Type B pancreatic cell (in vitro differentiated cells): ENCODE data around the gene CFAP52. TPM values are rescaled to one million over a fixed set of nuclear protein-coding genes. Genes with fewer than 3 reads are reported as not detected.
"Not testable (repeated sequence)": the region's sequence is repeated elsewhere in the genome, so short reads cannot be mapped to it uniquely, and the experiment has no call there.

Experiments used
- DNase-seq: peaks from one replicate; pipeline ENCODE4 v3.0.0; 2021; ENCODE audit warnings: mixed read lengths; ENCODE audit not compliant: unreplicated experiment; ENCODE audit errors: extremely low spot score
- H3K27ac Mint-ChIP-seq: 2 replicates; pipeline ENCODE4 v1.8.0; 2021; ENCODE audit warnings: mild to moderate bottlenecking, mixed read lengths
- H3K27me3 Mint-ChIP-seq: 2 replicates; pipeline ENCODE4 v1.8.0; 2021; ENCODE audit warnings: mixed read lengths
- H3K36me3 Mint-ChIP-seq: 2 replicates; pipeline ENCODE4 v1.8.0; 2021; ENCODE audit warnings: mixed read lengths
- H3K4me1 Mint-ChIP-seq: one replicate; pipeline ENCODE4 v1.8.0; 2021; ENCODE audit warnings: mixed read lengths; ENCODE audit not compliant: unreplicated experiment
- H3K4me3 Mint-ChIP-seq: 2 replicates; pipeline ENCODE4 v1.8.0; 2021; ENCODE audit warnings: mild to moderate bottlenecking, mixed read lengths
- H3K9me3 Mint-ChIP-seq: 2 replicates; pipeline ENCODE4 v1.8.0; 2021; ENCODE audit warnings: mixed read lengths
- total RNA-seq: library from RNA; stranded (reverse); gene quantifications from 2 replicates; pipeline ENCODE4 v1.2.1, GENCODE V29; 2021; ENCODE audit warnings: low replicate concordance
- TF ChIP-seq, protein P1 (sequence below): fragments of 200-600 bp; sonication (generic); conservative IDR thresholded peaks from 2 replicates; pipeline ENCODE4 v1.5.0; 2021; ENCODE audit warnings: antibody characterized with exemption, mild to moderate bottlenecking

Gene CFAP52
- total RNA-seq, 1 donor from 2014 or later, result 7.0 TPM

DNA sequence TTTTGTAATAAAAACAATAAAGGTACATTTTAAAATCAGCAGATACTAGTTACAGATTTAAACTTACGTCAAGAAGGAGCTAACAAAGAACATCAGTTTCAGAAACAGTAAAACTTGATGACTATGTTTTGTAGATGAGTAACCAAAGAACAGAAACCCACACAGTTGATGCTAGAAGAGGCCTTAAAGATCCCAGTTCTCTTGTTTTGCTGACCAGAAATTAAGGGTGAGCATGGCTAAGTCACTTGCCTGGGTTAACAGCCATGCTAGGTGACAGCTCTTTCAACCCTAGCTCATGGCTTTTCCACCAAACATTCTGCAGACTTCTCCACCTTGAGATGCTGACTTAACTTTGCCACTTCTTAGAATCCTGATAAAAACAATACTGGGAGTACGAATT, 27.2 kb upstream of the CFAP52 start:
- no peaks in the 10 kb centered on the region for H3K27me3 Mint-ChIP-seq
- H3K36me3 Mint-ChIP-seq, result peaks cover 9% of the 10 kb centered on the region
- TF ChIP-seq, protein P1, sequence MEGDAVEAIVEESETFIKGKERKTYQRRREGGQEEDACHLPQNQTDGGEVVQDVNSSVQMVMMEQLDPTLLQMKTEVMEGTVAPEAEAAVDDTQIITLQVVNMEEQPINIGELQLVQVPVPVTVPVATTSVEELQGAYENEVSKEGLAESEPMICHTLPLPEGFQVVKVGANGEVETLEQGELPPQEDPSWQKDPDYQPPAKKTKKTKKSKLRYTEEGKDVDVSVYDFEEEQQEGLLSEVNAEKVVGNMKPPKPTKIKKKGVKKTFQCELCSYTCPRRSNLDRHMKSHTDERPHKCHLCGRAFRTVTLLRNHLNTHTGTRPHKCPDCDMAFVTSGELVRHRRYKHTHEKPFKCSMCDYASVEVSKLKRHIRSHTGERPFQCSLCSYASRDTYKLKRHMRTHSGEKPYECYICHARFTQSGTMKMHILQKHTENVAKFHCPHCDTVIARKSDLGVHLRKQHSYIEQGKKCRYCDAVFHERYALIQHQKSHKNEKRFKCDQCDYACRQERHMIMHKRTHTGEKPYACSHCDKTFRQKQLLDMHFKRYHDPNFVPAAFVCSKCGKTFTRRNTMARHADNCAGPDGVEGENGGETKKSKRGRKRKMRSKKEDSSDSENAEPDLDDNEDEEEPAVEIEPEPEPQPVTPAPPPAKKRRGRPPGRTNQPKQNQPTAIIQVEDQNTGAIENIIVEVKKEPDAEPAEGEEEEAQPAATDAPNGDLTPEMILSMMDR, result no peak
- H3K9me3 Mint-ChIP-seq, result no peaks in the 10 kb centered on the region
- H3K4me3 Mint-ChIP-seq, result no peak overlapping the region
- no peak for DNase-seq
- no peaks in the 10 kb centered on the region for H3K4me1 Mint-ChIP-seq
- no peak overlapping the region for H3K27ac Mint-ChIP-seq

GRCh38 chr17:9553181-9553580, 23.3 kb upstream of the CFAP52 start:
- Mint-ChIP-seq H3K27ac (no peak overlapping the region), H3K36me3 (peaks cover 13% of the 10 kb centered on the region), H3K27me3 (no peaks in the 10 kb centered on the region), H3K4me3 (no peak overlapping the region), H3K4me1 (peaks cover 9% of the 10 kb centered on the region), H3K9me3 (no peaks in the 10 kb centered on the region)
- TF ChIP-seq, protein P1, result no peak
- DNase-seq, result no peak

GRCh38 chr17:9553596-9553995, 22.8 kb upstream of the CFAP52 start:
- H3K27me3 Mint-ChIP-seq, result no peaks in the 10 kb centered on the region
- H3K4me1 Mint-ChIP-seq, result peaks cover 9% of the 10 kb centered on the region
- no peak for DNase-seq
- TF ChIP-seq, protein P1, result no peak
- H3K36me3 Mint-ChIP-seq, result peaks cover 13% of the 10 kb centered on the region
- no peaks in the 10 kb centered on the region for H3K9me3 Mint-ChIP-seq
- H3K27ac Mint-ChIP-seq, result no peak overlapping the region
- H3K4me3 Mint-ChIP-seq, result no peak overlapping the region

- not testable (repeated sequence) for DNase-seq, H3K4me3 Mint-ChIP-seq, H3K27ac Mint-ChIP-seq, H3K36me3 Mint-ChIP-seq, H3K4me1 Mint-ChIP-seq, H3K9me3 Mint-ChIP-seq, H3K27me3 Mint-ChIP-seq
- TF ChIP-seq, protein P1, result peak; percentile 73
These were observed 21.7 kb upstream of the CFAP52 start for GRCh38 chr17:9554715-9555114.

GRCh38 chr17:9557161-9557755, 19.2 kb upstream of the CFAP52 start:
- no peaks in the 10 kb centered on the region for H3K27me3 Mint-ChIP-seq
- H3K9me3 Mint-ChIP-seq, result no peaks in the 10 kb centered on the region
- no peak for DNase-seq
- TF ChIP-seq, protein P1, result no peak
- no peak overlapping the region for H3K27ac Mint-ChIP-seq
- H3K4me1 Mint-ChIP-seq, result peaks cover 9% of the 10 kb centered on the region
- H3K36me3 Mint-ChIP-seq, result peaks cover 8% of the 10 kb centered on the region
- H3K4me3 Mint-ChIP-seq, result no peak overlapping the region

- no peak overlapping the region for H3K4me3 Mint-ChIP-seq
- no peaks in the 10 kb centered on the region for H3K9me3 Mint-ChIP-seq
- no peak overlapping the region for H3K27ac Mint-ChIP-seq
- DNase-seq, result no peak
- peaks cover 9% of the 10 kb centered on the region for H3K4me1 Mint-ChIP-seq
- H3K27me3 Mint-ChIP-seq, result no peaks in the 10 kb centered on the region
- H3K36me3 Mint-ChIP-seq, result peaks cover 13% of the 10 kb centered on the region
- TF ChIP-seq, protein P1, result no peak
These were observed 18.6 kb upstream of the CFAP52 start for GRCh38 chr17:9557857-9558256.
